ENCODE measurements around the gene PAH. TPM values are rescaled to one million over a fixed set of nuclear protein-coding genes. Genes with fewer than 3 reads are reported as not detected.

The PAH gene
- total and polyA plus RNA-seq, 2 of the 8 experiments (the other 6 are each of a cell fraction or from before 2014, with no cell fraction given), result 3.9 to 9.0 TPM

GRCh38 chr12:102851246-102851645 lies 65.8 kb downstream of the PAH start (continued):
- TF ChIP-seq FOSL1 (IDR thresholded peaks at IDR 0.05; ENCODE audit: insufficient read depth, low read depth, low read length) (no peak), TAF7 (optimal IDR thresholded peaks at IDR 0.05; ENCODE audit: borderline replicate concordance, low read depth, low read length) (no peak), CREB1 (IDR thresholded peaks at IDR 0.05) (no peak), E2F6 (IDR thresholded peaks at IDR 0.05) (no peak), ZNF274 (IDR thresholded peaks at IDR 0.05; ENCODE audit: borderline replicate concordance, extremely low read depth, low read length) (no peak), SAP30 (IDR thresholded peaks at IDR 0.05; ENCODE audit: insufficient read depth, insufficient replicate concordance, low read length) (no peak)

Measured in H1 (cell line).